Hepatocyte (in vitro differentiated cells): ENCODE results near the gene COL5A1.

Experiments
- EZH2 ChIP-seq: fragments of 200-600 bp; sonication (generic); IDR thresholded peaks from 2 replicates; pipeline ENCODE4 v1.6.1; 2016; ENCODE audit warnings: antibody characterized with exemption, mild to moderate bottlenecking, borderline replicate concordance
- EZH2phosphoT487 ChIP-seq: fragments of 200-600 bp; sonication (generic); IDR thresholded peaks from one replicate; pipeline ENCODE4 v1.6.1; 2018; ENCODE audit warnings: antibody characterized with exemption, mild to moderate bottlenecking, low read depth, moderate library complexity; ENCODE audit not compliant: unreplicated experiment, severe bottlenecking
- TF ChIP-seq, protein P1 (sequence below): fragments of 200-600 bp; sonication (generic); IDR thresholded peaks from 2 replicates; pipeline ENCODE4 v1.5.1; 2016; ENCODE audit warnings: antibody characterized with exemption, mild to moderate bottlenecking; ENCODE audit not compliant: poor library complexity

DNA sequence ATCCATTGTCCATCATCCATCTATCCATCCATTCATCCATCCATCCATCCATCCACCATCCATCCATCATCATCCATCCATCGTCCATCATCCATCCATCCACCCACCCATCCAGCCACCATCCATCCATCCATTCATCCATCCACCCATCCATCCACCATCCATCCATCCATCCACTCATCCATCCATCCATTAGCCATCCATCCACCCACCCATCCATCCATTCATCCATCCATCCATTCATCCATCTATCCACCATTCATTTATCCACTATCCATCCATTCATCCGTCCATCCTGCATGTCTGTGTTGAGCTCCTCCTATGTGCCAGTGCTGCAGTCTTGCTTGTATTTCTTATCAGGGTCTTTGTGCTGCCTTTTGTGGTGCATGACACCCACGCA lies 44.2 kb downstream of the COL5A1 start:
- TF ChIP-seq, protein P1, sequence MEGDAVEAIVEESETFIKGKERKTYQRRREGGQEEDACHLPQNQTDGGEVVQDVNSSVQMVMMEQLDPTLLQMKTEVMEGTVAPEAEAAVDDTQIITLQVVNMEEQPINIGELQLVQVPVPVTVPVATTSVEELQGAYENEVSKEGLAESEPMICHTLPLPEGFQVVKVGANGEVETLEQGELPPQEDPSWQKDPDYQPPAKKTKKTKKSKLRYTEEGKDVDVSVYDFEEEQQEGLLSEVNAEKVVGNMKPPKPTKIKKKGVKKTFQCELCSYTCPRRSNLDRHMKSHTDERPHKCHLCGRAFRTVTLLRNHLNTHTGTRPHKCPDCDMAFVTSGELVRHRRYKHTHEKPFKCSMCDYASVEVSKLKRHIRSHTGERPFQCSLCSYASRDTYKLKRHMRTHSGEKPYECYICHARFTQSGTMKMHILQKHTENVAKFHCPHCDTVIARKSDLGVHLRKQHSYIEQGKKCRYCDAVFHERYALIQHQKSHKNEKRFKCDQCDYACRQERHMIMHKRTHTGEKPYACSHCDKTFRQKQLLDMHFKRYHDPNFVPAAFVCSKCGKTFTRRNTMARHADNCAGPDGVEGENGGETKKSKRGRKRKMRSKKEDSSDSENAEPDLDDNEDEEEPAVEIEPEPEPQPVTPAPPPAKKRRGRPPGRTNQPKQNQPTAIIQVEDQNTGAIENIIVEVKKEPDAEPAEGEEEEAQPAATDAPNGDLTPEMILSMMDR, result no peak
- no peak for TF ChIP-seq EZH2
- TF ChIP-seq EZH2phosphoT487, result no peak
